Stimulated activated CD4-positive, alpha-beta T cell treated with anti-CD3 and anti-CD28 coated beads, Interleukin-4, amount 100 ng/mL, for 1 hour (primary cell): Measurements from ENCODE around the gene NPRL2.

Source experiments
- DNase-seq: peaks from one replicate; pipeline ENCODE4 v3.0.0-alpha.2; 2020

NPRL2 gene

DNA sequence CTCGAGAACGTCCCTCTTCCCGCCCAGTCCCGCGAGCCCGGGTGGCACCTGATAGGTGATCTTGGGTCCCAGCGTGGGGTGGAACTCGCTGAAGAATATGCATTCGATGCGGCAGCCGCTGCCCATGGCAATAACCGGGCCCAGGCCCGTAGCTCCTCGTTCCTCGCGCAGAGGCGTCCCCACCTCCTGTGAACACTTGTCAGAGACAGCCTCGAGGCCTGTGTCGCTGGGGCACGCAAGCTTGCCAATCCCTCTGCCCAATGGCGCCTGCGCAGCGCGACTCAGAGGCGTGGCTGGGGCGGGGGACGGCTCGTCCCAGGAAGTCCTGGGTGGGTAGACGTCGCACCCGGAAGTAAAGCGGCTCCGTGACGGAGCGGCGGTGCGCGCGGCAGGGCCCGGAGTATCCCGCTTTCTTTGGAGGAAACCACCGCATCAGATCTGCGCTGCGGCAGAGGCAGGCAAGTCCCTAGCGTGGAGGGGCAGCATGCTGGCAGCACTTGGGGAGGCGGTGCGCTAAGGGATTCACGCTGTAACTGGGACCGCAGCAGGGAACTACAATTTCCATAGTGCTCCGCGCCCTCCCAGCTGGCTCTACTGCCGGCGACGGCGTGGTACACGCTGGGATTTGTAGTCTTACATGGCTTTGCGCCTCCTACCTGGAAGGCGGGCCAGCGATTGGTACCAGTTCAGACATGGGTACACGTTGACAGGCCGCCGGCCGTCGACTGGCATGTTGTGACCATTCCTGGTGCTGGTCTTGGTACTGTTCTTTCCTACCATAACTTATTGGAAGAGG is at the start of gene NPRL2, which contains the start of gene CYB561D2:
Gene NPRL2, minus strand, starts transcription at position 249 of the 796 bp plus-strand sequence. Its CDS starts 123 bp downstream, at position 126.
Gene CYB561D2, plus strand, starts transcription at position 336 of the 796 bp plus-strand sequence. CDS start 572 bp downstream, outside the sequence.
- peak; percentile 100 for DNase-seq

DNA sequence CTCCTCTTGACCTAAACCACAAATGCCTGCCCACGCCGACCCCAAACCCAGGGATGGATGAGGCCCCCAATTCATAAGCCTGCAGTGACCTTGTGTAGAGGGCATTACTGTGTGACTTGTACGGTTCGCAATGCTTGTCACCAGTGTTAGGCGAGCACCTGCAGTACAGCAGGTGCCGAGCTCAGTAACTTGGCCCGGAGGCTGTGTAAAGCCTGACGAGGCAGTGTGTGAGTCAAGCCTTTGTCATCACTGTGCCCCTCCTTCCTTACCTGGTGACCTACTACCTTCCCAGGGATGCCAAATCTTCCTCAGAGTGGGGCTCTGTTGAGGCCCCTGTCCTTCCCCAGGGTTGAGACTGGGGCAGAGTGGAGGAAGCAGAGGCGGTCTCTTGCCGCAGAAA is 45.9 kb upstream of the NPRL2 start:
- no peak for DNase-seq

DNA sequence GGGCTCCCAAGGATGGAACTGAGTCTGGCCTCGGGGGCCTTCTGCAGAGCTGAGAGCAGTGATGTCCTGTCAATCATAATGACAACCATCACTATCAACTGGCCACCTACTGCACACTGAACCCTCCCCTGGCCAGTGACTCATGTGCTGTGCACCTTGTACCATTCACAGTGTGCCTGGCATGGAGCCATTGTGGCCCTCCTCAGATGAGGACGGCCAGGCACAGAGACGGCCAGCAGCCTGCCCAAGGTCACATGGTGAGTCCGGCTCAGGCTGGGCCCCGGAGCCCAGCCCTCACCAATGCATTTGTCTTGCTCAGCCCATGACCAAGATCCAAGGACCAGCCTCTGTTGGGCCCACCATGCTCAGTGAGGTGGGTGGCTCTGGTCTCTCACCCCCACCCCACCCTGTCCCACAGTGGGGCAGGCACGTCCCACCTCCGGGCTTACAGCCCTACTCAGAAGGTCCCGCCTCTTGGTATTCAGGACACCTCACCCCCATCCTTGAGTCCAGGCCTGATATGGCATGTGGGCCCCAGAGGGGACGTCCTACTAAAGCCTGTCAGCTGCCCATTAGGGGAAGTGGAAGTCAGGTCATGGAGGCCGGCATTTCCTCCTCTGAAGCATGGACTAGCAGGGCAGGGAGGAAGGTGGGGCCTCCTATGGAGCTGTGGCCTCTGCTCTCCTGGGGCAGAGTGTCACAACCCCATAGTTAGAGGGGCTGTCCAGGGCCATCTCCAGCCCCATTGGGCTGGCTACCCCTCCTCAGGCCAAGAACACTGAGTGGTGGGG is 44.7 kb upstream of the NPRL2 start:
- no peak for DNase-seq

DNA sequence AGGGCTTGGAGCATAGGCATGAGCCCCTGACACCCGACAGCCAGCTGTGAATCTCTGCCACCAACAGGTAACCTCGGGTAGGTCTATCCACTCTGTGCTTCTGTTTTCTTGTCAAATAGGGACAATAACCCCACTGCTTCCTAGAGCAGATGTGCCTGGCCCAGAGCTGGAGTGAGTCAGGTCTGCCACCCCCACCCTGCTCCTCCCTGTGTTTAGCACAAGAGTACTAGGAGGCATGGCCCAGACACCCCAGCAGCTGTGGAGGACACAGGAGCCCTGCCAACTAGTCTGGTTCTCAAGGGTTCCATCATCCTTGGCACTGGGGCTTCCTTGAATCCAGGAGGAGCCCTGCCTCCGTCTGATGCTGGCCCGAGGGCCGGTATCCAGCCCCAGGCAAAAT is 42.5 kb upstream of the NPRL2 start:
- no peak for DNase-seq

DNA sequence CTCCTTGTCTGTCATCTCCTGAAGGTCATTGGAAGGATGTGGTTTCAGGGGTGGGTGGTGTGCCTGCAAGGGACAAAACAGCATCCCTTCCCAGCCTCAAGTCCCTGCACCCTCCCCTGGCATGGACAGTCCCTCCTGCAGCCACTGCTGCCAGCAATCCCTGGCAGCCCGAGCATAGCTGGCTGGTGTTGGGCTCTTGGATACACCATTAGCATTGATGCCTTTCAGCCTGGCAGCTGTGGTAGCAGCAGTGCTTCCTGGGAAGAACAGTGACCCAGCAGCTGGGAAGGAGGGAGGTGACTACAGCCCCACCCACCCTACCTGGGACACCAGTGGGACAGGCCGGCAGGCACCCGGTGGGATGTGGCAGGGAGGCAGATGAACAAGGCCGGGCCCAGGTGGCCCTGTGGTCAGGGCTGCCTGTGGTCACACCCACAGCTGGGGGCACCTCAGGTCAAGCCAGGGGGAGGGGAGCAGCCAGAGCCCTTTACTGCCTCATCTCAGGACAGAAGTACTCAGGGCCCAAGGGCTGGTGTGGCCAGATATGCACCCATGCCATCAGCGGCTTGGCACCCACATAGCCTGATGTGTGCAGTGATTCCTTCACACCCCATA is 41.6 kb upstream of the NPRL2 start:
- DNase-seq, result no peak

DNA sequence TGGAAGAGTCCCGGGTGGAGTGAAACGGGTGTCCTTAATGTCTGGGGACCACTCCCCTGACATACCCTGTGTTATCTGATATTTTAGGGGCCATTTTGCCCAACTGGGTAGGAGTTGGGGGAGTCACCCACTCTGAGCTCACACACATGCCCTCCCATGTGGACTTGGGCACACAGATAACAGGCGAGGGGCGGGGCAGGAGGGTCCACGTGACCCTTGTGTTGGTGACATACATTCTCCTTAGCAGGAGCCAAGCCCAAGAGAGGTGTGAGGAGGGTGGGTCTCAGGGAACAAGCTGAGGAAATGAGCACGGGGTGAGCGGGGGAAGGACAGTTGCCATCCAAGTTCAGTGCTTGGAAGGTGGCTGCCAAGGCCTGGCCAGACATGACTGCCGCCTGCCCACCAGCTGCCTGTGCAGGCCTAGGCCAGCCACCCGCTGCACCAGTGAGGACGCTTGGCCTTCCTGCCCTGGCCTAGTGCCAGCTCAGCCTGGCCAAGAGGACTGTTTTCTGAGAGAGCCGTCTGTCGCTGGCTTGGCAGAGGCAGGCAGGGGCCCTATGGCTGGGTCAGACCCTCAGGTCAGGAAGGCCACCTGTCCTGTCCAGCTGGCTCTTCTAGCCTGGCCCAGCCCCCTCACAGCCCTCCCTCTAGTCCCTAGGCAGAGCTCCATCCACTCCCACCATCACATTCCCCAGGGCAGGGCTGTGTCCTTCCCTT is 40.1 kb upstream of the NPRL2 start:
- no peak for DNase-seq

DNA sequence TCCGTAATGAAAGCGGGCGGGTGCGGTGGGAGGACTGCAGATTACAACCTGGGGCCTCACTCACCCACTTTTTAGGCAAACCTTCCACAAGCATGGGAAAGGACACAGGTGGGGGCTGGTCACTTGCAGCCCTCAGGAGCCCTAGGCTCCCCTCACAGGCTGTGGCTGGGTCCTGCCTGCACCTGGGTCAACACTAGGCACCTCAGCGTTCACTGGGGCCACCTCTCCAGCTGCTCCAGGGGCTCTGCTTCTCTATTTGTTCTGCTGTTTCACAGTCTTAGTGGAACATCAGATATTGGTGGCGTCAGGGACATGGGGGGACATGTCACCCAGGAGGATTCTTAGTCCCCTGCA is 38.8 kb upstream of the NPRL2 start:
- DNase-seq, result no peak

DNA sequence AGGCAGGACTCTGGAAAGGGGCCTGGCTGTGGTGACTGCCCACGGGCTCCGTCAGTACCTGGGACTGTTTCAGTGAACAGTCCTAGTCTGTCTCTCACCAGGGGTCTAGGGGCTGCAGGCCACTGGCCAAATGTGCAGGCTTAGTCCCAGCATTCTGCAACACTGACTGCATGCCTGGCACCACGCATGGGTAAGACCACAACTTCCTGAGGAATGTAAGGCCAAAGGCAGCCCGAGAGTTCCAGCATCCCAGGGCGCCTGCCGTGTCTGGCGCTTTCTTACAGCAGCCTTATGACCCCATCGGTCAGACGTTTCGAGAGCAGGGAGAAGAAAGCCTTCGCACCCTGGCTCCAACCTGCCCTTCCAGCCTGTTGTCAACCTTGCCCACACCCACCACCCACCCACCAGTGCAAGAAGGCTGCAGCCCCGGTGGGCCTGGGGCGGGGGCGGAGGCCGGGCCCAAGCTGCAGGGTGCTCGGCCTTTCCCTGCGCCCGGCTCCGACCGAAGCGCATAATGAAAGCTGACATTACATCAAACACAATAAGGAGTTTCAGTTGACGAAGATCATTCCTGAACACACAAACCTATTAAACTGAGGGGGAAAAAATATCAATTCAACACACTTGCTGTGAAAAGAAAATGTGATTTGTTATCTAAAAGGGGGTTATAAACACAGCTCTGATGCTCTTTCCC is 38.3 kb upstream of the NPRL2 start:
- no peak for DNase-seq

DNA sequence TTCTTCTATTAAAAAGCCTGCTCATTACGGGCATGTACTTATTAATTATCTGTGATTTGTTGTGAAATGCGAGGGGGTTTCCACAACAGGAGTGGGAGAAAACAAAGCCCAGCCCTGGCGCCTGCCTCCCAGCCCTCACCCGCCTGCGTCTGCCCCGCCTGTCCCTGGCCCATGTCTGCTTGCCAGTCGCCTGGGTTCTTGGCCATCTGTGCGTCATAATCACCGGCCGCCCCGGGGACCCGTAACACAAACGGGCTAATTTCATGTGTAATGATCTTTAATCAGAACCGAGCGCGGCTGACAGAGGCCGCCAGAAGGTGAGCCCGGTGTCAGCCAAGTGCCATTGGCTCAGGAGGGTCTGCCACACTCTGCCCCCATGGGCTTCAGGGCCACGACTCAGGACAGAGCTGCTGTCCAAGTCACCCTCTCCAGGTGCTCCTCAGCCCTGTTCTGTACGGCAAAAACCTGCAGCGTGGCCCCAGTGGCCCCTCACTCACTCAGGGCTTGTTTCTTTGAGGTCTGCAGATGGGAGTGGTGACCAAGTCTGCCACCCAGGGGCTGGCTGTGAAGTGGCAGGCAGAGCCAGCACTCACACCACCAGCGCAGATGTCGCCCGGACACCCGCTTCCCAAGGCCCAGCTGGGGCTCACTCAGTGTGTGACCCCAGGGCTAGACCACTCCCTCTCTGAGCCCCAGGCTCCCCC is 37.6 kb upstream of the NPRL2 start:
- no peak for DNase-seq

DNA sequence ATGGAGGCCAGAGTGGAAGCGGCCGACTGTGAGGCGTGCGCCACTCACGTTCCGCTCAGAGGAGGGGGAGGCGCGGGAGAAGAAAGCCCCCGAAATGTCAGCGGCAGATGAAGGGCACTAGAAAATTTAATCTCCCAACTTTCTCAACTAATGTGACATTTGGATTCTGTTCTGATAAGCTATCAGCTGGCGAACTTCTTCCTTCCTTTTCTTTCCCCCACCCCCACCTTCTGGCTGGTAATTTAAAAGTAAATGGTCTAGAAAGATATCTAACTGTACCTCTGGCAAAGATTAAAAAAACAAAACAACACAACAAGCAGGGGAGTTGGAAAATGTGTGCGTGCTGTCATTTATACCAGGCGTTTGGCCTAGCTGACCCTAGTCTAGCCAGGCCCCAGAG is 35.2 kb upstream of the NPRL2 start:
- no peak for DNase-seq

DNA sequence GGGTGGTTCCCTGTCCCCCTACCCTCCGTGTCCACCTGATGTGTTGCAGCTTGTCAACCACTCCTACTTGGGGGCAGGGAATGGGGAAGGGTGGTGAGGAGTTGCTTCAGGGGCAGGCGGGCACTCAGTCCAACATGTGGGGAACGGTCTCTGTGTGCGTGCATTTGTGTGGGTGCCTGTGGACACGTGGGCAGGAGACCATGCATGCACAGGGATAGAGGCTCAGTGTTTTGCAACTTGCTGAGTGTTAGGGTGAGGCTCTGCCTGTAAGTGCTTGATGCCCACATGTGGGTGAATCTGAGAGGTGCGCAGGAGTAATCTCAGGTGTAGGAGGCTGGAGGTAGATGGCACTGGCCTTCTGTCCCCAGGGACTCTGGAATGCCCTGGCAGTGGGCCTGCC is 33.2 kb upstream of the NPRL2 start:
- DNase-seq, result no peak

DNA sequence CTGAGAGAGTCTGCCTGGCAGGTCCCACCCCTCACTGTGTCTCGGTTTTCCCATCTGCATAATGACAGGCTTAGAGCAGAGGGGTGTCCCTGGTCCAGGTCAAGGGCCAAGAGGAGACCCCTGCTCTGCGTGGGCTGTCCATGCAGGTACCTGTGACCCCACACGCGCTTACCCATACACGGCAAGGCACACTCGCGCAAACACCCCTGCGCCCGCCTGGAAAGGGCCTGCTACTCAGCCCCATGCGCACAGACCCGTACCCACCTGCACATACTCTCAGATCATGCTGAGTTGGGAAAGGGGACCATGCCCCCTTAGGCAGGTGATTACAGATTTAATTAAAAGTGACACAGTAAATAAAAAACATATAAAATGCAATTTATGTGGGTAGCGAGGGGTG is 32.1 kb upstream of the NPRL2 start:
- DNase-seq, result no peak

DNA sequence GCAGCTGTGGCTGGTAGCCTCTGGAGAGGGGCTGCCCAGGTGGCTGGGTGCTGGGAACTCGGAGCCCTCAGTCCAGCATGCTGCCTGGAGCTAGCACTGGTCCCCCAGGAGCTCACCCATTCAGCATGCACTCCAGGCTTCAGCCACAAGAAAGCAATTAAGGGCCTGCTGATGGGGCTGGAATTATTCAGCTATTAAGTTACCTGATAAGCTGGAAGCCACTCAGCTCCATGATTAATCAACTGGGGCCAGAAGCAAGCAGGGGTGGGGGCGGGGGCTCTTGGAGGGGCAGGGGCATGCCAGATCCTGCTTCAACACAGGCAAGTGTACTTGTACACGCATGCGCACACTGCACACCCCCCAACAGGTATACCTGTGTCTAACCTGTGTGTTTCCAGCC is 30.8 kb upstream of the NPRL2 start:
- DNase-seq, result no peak

DNA sequence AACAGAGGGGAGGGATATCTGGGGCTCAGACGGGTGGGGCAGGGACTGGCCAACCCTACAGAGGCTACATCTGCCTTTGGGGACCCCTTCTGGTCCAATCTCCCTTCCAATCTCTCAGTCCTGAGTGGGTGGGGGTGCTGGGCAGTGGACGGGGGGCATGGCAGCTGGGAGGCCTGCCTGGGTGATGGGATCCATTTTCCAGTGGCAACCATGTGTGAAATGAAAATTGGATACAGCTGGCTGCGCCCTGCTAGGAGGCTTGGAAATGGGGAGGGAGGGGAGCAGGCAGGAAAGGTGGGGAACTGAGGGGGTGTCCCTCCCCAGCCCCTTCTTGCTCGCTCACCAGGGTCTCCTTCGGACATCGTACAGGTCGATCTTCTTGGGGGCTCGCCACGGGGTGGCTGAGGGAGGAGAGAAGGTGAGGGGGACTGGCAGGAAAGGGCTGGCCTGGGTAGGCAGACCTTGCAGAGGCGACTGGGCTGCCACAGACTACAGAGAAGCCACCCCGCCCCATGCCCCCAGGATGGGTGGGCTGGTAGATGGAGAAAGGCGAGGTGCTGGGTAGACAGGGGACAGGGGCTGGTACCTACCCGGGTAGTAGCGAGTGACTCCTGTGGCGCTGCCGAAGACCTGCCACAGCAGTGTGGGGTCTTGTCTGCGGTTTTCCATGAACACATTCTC is 30.0 kb upstream of the NPRL2 start:
- no peak for DNase-seq

DNA sequence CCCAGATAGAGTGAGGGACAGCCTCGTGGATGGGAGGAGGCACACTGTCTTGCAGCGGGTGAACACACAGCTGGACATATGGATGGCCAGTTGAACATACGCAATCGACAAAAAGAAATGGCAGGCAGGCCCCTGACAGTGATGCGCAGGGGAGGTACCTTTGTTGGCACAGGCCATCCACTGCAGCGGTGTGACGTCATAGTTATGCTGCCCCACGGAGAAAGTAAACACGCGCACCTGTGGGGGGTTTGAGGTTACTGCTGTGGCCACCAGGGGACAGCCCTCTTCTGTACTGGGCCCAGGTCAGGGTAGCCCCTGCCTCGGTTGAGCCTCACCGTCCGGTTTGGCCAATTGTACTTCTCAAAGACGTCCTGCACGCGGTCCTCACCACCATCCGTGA is 28.2 kb upstream of the NPRL2 start:
- no peak for DNase-seq

DNA sequence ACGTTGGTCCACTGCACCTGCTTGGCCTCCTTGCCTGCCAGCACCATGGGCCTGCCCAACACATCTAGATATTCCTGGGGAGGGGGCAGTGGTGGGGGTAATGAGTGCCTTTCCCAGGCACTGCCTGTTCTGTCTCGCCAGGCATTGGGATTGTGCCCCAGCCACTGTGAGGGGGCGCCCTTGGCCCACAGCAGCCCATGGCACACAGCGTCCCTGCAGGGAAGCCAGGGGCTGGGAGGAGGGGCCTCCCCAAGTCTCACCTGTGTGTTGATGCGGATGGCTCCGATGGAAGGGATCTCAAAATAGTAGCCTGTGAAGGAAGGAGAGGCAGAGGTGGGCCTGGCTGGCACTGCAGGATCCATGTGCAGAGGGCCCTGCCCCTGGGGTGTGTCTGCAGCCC is 27.4 kb upstream of the NPRL2 start:
- no peak for DNase-seq

DNA sequence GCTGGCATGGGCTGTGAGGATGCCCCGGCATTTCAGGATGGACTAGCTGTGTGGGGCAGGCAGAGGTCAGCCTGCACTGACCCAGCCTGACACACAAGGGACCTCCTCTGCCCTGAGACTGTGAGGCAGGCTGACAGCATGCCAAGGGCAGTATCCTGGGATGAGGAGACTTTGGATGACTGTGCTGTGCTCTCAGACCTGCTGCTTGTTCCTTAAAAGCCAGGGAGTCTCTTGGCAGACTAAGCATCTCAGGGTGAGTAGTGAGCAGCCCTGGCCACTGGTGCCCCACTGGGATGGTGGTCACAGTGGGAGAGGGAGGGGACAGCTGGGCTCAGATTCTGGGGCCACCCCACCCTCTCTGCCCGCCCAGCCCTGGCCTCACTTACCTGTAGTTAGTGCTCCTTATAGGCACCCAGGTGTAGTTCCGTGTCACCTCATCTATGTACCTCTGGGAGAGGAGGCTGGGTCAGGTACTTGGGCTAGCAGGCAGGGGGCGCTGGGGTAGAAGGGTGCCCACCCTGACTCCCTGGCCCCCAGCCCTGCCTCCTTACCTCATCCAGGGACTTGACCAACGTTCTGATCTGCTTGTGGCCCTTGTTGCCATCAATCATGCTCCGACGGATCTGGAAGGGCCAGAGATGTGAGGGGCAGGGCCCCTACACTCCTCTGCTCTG is 24.8 kb upstream of the NPRL2 start:
- no peak for DNase-seq

DNA sequence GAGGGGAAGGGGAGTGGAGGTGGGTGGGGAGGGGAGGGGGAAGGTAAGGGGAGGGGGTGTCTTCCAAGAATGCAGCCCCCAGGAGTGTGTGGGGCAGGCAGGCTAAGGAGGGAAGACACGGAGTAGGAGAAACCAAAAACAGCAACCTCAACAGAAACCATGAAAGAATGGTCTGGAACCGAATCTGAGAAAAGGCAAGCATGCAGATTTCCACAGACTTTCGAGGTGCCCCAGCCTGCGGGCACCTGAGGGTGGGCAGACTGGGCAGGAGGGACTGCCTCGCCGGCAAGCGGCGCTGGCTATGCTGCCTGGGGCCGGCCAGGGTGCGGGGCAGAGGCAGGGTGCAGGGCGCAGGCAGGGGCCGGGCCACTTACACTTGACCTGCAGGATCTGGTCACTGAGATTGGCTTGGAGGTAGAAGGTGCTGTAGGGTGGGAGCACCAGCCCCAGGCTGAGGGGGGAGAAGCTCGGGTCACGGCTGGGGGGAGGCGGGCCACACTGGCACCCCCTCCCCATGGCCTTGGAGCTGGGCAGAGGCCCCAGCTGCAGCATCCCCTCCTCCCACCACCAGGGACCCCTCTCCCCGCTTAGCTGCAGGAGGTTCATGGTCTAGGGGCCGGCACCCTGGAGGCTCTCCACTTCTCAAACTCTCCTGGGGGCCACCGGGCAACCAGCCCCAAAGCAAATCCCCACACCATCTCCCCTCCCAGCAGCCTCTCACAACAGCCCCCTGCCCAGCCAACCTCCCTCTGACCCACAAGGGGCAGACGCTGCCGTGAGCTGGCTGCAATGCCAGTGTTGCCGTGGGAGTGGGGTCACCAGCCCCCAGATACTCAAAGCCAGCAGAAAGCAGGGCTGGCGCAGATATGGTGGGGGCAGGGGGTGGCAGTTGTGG is 24.0 kb upstream of the NPRL2 start:
- DNase-seq, result no peak
